ENCODE measurements around the gene IGF2R. TPM values are rescaled to one million over a fixed set of nuclear protein-coding genes. Genes with fewer than 3 reads are reported as not detected.

Gene IGF2R, protein sequence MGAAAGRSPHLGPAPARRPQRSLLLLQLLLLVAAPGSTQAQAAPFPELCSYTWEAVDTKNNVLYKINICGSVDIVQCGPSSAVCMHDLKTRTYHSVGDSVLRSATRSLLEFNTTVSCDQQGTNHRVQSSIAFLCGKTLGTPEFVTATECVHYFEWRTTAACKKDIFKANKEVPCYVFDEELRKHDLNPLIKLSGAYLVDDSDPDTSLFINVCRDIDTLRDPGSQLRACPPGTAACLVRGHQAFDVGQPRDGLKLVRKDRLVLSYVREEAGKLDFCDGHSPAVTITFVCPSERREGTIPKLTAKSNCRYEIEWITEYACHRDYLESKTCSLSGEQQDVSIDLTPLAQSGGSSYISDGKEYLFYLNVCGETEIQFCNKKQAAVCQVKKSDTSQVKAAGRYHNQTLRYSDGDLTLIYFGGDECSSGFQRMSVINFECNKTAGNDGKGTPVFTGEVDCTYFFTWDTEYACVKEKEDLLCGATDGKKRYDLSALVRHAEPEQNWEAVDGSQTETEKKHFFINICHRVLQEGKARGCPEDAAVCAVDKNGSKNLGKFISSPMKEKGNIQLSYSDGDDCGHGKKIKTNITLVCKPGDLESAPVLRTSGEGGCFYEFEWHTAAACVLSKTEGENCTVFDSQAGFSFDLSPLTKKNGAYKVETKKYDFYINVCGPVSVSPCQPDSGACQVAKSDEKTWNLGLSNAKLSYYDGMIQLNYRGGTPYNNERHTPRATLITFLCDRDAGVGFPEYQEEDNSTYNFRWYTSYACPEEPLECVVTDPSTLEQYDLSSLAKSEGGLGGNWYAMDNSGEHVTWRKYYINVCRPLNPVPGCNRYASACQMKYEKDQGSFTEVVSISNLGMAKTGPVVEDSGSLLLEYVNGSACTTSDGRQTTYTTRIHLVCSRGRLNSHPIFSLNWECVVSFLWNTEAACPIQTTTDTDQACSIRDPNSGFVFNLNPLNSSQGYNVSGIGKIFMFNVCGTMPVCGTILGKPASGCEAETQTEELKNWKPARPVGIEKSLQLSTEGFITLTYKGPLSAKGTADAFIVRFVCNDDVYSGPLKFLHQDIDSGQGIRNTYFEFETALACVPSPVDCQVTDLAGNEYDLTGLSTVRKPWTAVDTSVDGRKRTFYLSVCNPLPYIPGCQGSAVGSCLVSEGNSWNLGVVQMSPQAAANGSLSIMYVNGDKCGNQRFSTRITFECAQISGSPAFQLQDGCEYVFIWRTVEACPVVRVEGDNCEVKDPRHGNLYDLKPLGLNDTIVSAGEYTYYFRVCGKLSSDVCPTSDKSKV (N-terminal part only)
- total RNA-seq = 56.5 and 105 TPM in 2 replicates

GRCh38 chr6:159968295-159969203 is at the start of gene IGF2R:
TSS of gene IGF2R (plus strand) at chr6:159969082. CDS start at chr6:159969247, 165 bp downstream.

GRCh38 chr6:160121558-160121957 is 152.7 kb downstream of the IGF2R start, which contains the start of gene SLC22A1:
TSS of gene SLC22A1 (plus strand) at chr6:160121815. CDS start at chr6:160121936, 121 bp downstream.

Other genes starting within 250 kb of the IGF2R start
- gene WTAP, start 241.6 kb upstream of the IGF2R start, total RNA-seq = 76.1 and 83.8 TPM in 2 replicates
- 12.9 and 37.0 TPM in 2 replicates for gene ACAT2, start 207.0 kb upstream of the IGF2R start, total RNA-seq
- 371 and 375 TPM in 2 replicates for gene TCP1, start 179.5 kb upstream of the IGF2R start, total RNA-seq
- gene MRPL18, start 178.6 kb upstream of the IGF2R start, total RNA-seq = 64.9 and 89.7 TPM in 2 replicates
- 0.09 TPM in 1 of 2 replicates, not detected in the other for gene PNLDC1, start 168.8 kb upstream of the IGF2R start, total RNA-seq
- gene MAS1, start 78.1 kb upstream of the IGF2R start, total RNA-seq = not detected in 2 replicates
- gene SLC22A1, start 152.7 kb downstream of the IGF2R start, total RNA-seq = 0.19 TPM in 1 of 2 replicates, not detected in the other

All from endothelial cell of coronary artery (primary cell).